ENCODE results near the gene SLC25A29. TPM values are rescaled to one million over a fixed set of nuclear protein-coding genes. Genes with fewer than 3 reads are reported as not detected.
"Not testable (repeated sequence)": the region's sequence is repeated elsewhere in the genome, so short reads cannot be mapped to it uniquely, and the experiment has no call there.

Gene SLC25A29
- total RNA-seq, 1 donor = 11.5 TPM

- TF ChIP-seq CTCF (IDR thresholded peaks at IDR 0.05; ENCODE audit: insufficient read depth, low read length) = no peak
- no peak for DNase-seq (ENCODE audit: low read depth)
Measured at GRCh38 chr14:100309028-100309737, 2.9 kb upstream of the SLC25A29 start.

GRCh38 chr14:100308427-100308792, 2.2 kb upstream of the SLC25A29 start:
- not testable (repeated sequence) for DNase-seq (ENCODE audit: low read depth); H3K4me3 ChIP-seq (ENCODE audit: low read depth, low read length)

More at GRCh38 chr14:100309028-100309737, 2.9 kb upstream of the SLC25A29 start:
- no peak overlapping the region for H3K4me3 ChIP-seq (ENCODE audit: low read depth, low read length)

GRCh38 chr14:100307766-100308426, 1.7 kb upstream of the SLC25A29 start:
- TF ChIP-seq CTCF (IDR thresholded peaks at IDR 0.05; ENCODE audit: insufficient read depth, low read length) = no peak
- DNase-seq (ENCODE audit: low read depth) = no peak
- H3K4me3 ChIP-seq (ENCODE audit: low read depth, low read length) = peak overlapping the region; percentile 79

GRCh38 chr14:100306998-100307765, 938 bp upstream of the SLC25A29 start:
- peak; percentile 20 for DNase-seq (ENCODE audit: low read depth)
- peak overlapping the region; percentile 79 for H3K4me3 ChIP-seq (ENCODE audit: low read depth, low read length)
- TF ChIP-seq CTCF (IDR thresholded peaks at IDR 0.05; ENCODE audit: insufficient read depth, low read length) = no peak

- TF ChIP-seq CTCF (IDR thresholded peaks at IDR 0.05; ENCODE audit: insufficient read depth, low read length) = no peak
- peak overlapping the region; percentile 74 for H3K4me3 ChIP-seq (ENCODE audit: low read depth, low read length)
- no peak for DNase-seq (ENCODE audit: low read depth)
Measured at GRCh38 chr14:100305324-100306100, 732 bp downstream of the SLC25A29 start.

GRCh38 chr14:100304825-100305323, 1.4 kb downstream of the SLC25A29 start:
- peak; percentile 58 for DNase-seq (ENCODE audit: low read depth)
- no peak for TF ChIP-seq CTCF (IDR thresholded peaks at IDR 0.05; ENCODE audit: insufficient read depth, low read length)
- H3K4me3 ChIP-seq (ENCODE audit: low read depth, low read length) = peak overlapping the region; percentile 74
